ENCODE data around the gene ICAM5.
"Not testable (repeated sequence)": the region's sequence is repeated elsewhere in the genome, so short reads cannot be mapped to it uniquely, and the experiment has no call there.

ICAM5 gene

GRCh38 chr19:10269333-10270179 lies 20.2 kb upstream of the ICAM5 start:
- in situ Hi-C loops (cut with MboI; ENCODE audit: low sequenced_read_pairs), result no loop called here

- in situ Hi-C loops (cut with MboI; ENCODE audit: low sequenced_read_pairs), result no loop called here
These were observed 19.6 kb upstream of the ICAM5 start for GRCh38 chr19:10270180-10270615.

DNA sequence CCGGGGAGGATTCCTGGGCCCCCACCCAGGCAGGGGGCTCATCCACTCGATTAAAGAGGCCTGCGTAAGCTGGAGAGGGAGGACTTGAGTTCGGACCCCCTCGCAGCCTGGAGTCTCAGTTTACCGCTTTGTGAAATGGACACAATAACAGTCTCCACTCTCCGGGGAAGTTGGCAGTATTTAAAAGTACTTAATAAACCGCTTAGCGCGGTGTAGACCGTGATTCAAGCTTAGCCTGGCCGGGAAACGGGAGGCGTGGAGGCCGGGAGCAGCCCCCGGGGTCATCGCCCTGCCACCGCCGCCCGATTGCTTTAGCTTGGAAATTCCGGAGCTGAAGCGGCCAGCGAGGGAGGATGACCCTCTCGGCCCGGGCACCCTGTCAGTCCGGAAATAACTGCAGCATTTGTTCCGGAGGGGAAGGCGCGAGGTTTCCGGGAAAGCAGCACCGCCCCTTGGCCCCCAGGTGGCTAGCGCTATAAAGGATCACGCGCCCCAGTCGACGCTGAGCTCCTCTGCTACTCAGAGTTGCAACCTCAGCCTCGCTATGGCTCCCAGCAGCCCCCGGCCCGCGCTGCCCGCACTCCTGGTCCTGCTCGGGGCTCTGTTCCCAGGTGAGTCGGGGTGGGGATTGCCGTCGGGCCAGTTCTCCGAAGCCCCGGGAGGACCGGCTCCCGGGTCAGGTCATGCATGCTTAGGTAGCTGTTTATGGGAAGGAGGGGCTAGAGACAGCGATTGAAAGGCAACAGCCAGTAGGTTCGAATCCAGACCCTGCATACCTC lies 18.9 kb upstream of the ICAM5 start, which contains the start of gene ICAM1:
TSS of gene ICAM1 (plus strand) at position 505 of the 779 bp plus-strand sequence. CDS start at position 545, 40 bp downstream.
- in situ Hi-C loops (cut with MboI; ENCODE audit: low sequenced_read_pairs), result no loop called here

GRCh38 chr19:10271543-10272086 lies 18.1 kb upstream of the ICAM5 start:
- in situ Hi-C loops (cut with MboI; ENCODE audit: low sequenced_read_pairs), result no loop called here

- in situ Hi-C loops (cut with MboI; ENCODE audit: low sequenced_read_pairs), result no loop called here
These were observed 15.2 kb upstream of the ICAM5 start for GRCh38 chr19:10274589-10274988.

GRCh38 chr19:10277795-10278589 lies 11.8 kb upstream of the ICAM5 start:
- in situ Hi-C loops (cut with MboI; ENCODE audit: low sequenced_read_pairs), result no loop called here

DNA sequence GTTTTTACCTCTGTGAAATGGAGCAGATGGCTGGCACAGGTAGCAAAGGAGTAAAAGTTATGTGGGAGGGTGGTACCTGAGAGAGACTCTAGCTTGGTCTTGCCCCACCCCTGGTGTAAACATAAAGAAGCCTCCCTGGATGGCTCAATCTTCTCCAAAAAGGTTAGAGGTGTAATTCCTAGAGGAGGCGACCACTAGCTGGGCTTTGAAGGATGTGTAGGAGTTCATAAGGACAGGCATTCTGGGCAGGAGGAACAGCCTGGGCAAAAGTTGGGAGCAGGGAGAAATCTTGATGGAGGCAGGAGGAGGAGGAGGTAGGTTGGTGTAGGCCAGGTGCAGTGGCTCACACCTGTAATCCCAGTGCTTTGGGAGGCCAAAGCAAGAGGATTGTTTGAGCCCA lies 10.8 kb upstream of the ICAM5 start:
- in situ Hi-C loops (cut with MboI; ENCODE audit: low sequenced_read_pairs), result no loop called here

DNA sequence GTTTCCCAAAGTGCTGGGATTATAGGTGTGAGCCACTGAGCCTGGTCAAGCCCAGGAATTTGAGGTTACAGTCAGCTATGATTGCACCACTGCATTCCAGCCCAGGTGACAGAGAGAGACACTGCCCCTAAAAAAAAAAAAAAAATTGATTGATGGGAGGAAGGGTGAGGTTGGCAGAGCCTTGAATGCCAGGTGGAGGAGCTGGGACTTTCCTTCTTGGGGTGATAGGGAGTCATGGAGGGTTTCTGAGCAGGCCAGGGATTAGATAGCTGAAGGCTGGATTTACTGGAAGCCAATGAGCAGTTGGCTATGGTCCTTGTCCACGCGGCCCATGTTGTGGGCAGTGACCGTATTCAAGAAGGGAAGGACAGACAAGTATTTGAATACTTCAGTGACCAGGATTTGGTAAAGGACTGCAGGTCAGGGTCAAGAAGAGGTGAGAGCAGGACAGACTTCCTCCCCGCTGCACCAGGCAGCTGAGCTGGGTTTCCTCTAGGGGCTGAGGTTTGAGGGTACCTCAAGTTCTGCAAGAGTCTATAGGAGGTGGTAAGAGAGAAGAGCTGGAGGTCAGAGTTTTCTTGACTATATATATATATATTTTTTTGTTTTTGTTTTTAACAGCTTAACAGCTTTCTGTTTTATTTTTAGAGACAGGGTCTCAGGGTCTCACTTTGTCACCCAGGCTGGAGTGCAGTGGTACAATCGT lies 9.9 kb upstream of the ICAM5 start:
- in situ Hi-C loops (cut with MboI; ENCODE audit: low sequenced_read_pairs), result no loop called here

- in situ Hi-C loops (cut with MboI; ENCODE audit: low sequenced_read_pairs), result not testable (repeated sequence)
These were observed 7.7 kb upstream of the ICAM5 start for GRCh38 chr19:10282043-10282442.

DNA sequence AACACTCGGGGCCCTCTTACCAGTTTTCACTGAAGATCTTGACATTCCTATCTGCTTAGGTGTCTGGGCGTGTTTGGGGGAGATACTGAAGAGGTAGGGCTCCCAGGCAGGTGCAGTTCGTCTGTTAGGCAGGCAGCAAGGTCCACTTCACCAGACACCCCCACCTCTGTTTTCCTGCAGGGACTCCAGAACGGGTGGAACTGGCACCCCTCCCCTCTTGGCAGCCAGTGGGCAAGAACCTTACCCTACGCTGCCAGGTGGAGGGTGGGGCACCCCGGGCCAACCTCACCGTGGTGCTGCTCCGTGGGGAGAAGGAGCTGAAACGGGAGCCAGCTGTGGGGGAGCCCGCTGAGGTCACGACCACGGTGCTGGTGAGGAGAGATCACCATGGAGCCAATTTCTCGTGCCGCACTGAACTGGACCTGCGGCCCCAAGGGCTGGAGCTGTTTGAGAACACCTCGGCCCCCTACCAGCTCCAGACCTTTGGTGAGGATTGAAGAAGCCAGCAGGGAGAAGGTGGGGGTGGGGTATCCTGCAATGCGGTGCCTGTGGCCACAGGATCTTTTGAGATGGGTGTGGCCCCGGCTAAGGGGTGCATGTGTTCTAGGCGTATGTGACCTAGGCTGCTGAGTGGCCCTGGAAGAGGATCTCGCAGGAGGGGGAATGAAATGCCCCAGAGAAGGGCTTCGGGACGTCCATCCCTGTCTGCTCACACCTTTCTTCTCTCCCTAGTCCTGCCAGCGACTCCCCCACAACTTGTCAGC lies 6.3 kb upstream of the ICAM5 start:
- in situ Hi-C loops (cut with MboI; ENCODE audit: low sequenced_read_pairs), result no loop called here

DNA sequence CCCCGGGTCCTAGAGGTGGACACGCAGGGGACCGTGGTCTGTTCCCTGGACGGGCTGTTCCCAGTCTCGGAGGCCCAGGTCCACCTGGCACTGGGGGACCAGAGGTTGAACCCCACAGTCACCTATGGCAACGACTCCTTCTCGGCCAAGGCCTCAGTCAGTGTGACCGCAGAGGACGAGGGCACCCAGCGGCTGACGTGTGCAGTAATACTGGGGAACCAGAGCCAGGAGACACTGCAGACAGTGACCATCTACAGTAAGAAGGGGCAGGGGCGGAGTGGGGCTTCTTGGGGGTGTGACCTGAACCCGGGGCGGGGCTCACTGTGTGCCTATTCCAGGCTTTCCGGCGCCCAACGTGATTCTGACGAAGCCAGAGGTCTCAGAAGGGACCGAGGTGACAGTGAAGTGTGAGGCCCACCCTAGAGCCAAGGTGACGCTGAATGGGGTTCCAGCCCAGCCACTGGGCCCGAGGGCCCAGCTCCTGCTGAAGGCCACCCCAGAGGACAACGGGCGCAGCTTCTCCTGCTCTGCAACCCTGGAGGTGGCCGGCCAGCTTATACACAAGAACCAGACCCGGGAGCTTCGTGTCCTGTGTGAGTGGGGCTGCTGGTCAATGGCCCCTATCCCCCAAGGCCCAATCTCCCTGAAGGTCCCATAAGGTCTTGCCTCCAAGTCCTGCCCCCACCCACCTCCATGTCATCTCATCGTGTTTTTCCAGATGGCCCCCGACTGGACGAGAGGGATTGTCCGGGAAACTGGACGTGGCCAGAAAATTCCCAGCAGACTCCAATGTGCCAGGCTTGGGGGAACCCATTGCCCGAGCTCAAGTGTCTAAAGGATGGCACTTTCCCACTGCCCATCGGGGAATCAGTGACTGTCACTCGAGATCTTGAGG lies 5.4 kb upstream of the ICAM5 start:
- in situ Hi-C loops (cut with MboI; ENCODE audit: low sequenced_read_pairs), result no loop called here

- in situ Hi-C loops (cut with MboI; ENCODE audit: low sequenced_read_pairs), result no loop called here
These were observed 4.8 kb upstream of the ICAM5 start for GRCh38 chr19:10284960-10285278.

- in situ Hi-C loops (cut with MboI; ENCODE audit: low sequenced_read_pairs), result no loop called here
These were observed 4.4 kb upstream of the ICAM5 start for GRCh38 chr19:10285393-10285792.

GRCh38 chr19:10286803-10287737 lies 2.7 kb upstream of the ICAM5 start, which contains the start of gene ICAM4:
Gene ICAM4, plus strand, starts transcription at chr19:10286955. Its CDS starts 58 bp downstream, at chr19:10287013.
- in situ Hi-C loops (cut with MboI; ENCODE audit: low sequenced_read_pairs), result no loop called here

DNA sequence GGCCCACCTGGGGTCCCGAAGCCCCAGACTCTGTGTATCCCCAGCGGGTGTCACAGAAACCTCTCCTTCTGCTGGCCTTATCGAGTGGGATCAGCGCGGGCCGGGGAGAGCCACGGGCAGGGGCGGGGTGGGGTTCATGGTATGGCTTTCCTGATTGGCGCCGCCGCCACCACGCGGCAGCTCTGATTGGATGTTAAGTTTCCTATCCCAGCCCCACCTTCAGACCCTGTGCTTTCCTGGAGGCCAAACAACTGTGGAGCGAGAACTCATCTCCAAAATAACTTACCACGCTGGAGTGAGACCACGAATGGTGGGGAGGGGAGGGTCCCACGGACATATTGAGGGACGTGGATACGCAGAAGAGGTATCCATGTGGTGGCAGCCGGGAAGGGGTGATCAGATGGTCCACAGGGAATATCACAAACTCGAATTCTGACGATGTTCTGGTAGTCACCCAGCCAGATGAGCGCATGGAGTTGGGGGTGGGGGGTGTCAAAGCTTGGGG lies 1.0 kb upstream of the ICAM5 start:
- in situ Hi-C loops (cut with MboI; ENCODE audit: low sequenced_read_pairs), result no loop called here

DNA sequence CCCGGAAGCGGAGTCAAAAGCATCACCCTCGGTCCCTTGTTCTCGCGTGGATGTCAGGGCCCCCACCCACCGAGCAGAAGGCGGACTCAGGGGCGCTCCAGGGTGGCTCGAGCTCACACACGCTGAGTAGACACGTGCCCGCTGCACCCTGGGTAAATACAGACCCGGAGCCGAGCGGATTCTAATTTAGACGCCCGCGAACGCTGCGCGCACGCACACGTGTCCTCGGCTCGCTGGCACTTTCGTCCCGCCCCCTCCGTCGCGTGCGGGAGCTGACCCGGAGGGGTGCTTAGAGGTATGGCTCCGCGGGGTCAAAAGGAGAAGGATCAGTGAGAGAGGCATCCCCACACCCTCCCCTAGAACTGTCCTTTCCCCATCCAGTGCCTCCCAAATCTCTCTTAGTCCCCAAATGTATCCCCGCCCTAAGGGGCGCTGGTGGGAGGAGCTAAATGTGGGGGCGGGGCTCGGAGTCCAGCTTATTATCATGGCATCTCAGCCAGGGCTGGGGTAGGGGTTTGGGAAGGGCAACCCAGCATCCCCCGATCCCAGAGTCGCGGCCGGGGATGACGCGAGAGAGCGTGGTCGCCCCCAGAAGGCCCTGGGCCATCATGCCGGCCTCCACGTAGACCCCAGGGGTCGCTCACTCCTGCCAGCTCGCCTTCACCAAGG lies 451 bp upstream of the ICAM5 start:
- in situ Hi-C loops (cut with MboI; ENCODE audit: low sequenced_read_pairs), result no loop called here

Data from HL-60/S4 treated with phorbol 12-myristate 13-acetate at 8.2 ng/mL for 4 days and 3 days (cell line).